Fibroblast of mammary gland (primary cell): ENCODE data around the gene PTPN21.
A peak's percentile ranks its signal among the peaks of the same experiment; 100 is the strongest.

Experiments used
- DNase-seq: peaks from one replicate; pipeline ENCODE4 v3.0.0-alpha.2; 2010; ENCODE audit warnings: low read depth
- H3K4me3 ChIP-seq: 2 replicates; pipeline ENCODE4 v1.5.1; 2011; ENCODE audit warnings: low read depth, mild to moderate bottlenecking, low read length, moderate library complexity; ENCODE audit not compliant: control insufficient read depth
- TF ChIP-seq, protein P1 (sequence below): conservative IDR thresholded peaks from 2 replicates; pipeline ENCODE4 v1.5.1; 2011; ENCODE audit warnings: low read depth, low read length, inconsistent platforms; ENCODE audit not compliant: control insufficient read depth, insufficient read depth

The PTPN21 gene

DNA sequence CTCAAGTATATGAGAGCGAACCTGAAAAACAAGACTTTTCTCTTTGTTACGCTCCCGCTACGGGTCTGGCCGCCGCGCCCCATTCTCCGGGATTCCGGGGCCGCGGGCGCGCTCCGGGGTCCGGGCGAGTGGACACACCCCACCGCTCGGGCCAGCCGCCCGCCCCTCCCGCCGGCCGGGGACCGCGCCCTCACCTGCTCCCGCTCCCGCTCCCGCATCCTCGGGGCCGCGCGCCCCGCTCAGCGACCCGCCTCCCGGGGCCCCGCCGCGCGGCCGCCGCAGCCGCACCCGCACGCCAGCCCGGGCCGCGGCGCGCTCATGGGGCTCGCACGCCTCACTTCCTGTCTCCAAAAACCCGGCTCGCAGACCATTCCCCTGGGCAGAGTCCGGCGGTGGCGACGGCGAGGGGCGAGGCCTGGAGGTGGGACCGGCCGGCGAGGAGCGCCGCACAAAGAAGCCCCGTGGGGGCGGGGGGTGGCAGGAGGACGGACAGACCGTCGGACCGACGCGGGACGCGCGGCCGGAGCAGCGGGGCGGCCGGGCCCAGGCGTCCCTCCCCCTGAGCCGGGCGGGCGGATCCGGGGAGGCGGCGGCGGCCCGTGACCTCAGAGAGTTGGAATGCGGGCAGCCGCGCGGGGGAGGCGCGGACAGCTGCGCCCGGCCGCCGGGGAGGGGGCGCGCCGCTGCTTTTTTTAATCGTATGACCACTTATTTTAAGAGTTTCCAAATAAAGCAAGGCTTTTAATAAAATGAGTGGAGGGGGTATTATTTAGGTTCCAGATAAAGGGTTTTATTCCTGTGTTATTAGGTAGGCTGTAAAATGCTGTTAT, at the start of gene PTPN21:
TSS of gene PTPN21 (minus strand) at position 551 of the 830 bp plus-strand sequence. CDS start 4,590 bp downstream, outside the sequence.
- TF ChIP-seq, protein P1, sequence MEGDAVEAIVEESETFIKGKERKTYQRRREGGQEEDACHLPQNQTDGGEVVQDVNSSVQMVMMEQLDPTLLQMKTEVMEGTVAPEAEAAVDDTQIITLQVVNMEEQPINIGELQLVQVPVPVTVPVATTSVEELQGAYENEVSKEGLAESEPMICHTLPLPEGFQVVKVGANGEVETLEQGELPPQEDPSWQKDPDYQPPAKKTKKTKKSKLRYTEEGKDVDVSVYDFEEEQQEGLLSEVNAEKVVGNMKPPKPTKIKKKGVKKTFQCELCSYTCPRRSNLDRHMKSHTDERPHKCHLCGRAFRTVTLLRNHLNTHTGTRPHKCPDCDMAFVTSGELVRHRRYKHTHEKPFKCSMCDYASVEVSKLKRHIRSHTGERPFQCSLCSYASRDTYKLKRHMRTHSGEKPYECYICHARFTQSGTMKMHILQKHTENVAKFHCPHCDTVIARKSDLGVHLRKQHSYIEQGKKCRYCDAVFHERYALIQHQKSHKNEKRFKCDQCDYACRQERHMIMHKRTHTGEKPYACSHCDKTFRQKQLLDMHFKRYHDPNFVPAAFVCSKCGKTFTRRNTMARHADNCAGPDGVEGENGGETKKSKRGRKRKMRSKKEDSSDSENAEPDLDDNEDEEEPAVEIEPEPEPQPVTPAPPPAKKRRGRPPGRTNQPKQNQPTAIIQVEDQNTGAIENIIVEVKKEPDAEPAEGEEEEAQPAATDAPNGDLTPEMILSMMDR: no peak
- DNase-seq: peak; percentile 56

DNA sequence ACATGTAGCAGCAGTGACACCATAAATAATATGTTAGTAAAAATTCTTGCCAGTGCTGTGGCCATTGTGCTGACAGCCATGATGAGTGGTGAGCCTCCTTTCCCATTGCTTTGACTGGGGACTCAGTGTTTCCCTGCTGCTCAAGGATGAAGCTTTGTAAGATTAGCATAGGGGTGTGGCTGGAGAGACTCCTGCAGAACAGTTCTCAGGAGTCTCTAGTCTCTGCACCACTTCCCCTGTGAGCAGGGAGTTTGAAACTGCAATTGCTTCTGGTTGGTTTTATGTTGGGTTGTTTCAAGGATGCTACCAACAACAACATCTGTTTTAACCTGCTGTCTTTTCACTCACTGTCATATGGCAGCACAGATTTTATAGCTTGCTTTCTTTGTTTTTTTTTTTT, 49.4 kb upstream of the PTPN21 start:
- TF ChIP-seq, protein P1: no peak
- no peak overlapping the region for H3K4me3 ChIP-seq
- DNase-seq: no peak

More for the DNA sequence above, at the start of gene PTPN21:
- peak within 1 kb of the TSS; percentile 71 for H3K4me3 ChIP-seq

DNA sequence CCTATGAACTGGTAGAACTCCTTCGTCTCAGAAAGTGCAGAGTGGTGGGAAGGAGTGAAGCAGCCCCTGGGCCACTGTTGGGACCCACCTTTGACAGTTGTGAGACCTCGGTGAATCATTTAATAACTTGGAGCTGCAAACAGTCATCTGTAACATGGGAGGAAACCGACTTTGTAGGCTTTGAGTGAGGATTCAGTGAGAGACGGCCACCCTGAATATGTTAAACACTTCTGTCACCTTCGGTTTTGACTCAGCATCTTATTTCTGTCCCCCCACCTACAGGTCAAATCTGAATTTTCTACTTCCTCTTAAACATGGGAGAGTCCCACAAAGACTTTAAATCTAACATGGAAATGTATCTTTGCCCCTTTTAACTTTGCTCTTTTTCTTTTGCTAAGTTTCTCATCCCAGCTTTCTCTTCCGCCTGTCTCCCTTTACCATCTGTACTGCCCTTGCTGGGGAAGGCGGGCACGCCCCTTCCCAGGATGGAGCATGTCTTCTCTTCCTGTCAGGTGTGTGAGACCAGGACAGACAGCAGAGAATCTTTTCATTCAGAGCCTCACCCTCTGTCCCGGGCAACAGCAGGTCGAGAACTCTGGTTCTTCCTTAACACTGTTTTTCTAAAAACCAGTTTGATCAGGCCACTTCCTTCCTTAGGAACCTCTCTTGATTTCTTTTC, 45.1 kb upstream of the PTPN21 start:
- H3K4me3 ChIP-seq: no peak overlapping the region
- DNase-seq: no peak
- TF ChIP-seq, protein P1: no peak

DNA sequence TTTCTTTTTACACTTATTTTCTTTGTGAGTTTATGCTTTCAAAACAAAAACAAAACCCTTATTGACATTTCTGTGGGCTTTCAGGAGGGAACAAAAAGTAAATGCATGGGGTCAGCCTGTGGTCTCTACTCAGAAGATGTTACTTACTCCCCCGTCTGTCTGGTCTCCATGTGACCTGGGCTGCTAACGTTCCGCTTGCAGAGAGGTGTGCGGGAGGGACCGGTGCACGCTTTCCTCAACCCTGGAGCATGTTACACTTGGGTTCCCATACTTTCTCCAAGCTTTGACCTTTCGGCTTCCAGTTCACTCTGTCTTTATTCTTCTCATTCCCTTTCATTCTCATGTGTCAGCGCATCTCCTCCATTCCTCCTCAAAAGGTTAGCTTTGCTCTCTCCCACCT, 44.5 kb upstream of the PTPN21 start:
- DNase-seq: no peak
- H3K4me3 ChIP-seq: no peak overlapping the region
- TF ChIP-seq, protein P1: no peak

DNA sequence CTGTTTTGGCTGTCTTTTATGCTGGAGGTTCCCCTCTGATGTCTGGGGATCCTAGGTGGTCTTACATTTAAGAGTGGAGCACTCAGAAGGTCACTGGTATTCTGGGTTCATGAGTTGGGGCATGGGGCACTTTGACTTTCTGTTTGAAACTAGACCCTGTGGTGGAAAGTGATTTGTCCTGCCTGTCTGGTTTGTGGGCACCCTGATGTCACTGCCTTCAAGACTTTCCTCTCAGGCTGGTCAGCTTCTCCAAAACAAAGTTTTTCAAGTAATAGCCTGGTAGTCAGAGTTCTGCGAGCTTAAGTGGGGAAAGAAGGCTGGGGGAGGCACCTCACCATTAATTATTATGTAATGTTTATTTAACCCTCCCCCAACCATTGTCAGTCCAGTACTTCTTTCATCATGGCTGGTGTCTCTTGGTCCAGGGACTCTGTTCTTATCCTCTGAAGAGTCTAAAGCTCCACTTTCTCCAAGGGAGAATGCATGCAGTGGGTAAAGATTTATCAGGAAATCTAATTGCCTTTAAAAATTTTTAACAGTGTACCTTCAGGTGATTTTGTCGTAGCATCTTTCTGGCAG, 43.4 kb upstream of the PTPN21 start:
- no peak for DNase-seq
- TF ChIP-seq, protein P1: no peak

DNA sequence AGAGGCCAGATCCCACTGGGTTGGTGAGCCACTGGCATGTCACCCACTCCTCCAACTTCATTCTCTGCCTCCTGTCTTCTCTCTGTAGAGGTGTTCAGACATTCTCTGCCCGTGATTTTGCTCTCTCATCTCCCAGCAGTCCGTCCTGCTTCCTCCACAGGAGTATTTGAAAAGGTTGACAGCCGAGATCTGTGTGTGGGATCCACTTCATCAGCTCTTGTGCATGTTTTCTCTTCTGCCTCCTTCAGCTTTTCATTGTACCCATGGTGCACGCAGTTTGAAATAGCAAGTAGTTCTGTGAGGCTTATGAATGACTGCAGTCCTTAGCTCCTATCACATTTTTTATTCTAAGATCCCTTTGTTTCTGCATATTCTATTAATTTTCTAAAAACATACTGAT, 42.8 kb upstream of the PTPN21 start:
- no peak overlapping the region for H3K4me3 ChIP-seq
- TF ChIP-seq, protein P1: no peak
- DNase-seq: no peak

More for the DNA sequence above, 43.4 kb upstream of the PTPN21 start:
- H3K4me3 ChIP-seq: no peak overlapping the region
